Astrocyte (in vitro differentiated cells and primary cell): ENCODE measurements around the gene LZTS2. TPM values are rescaled to one million over a fixed set of nuclear protein-coding genes. Genes with fewer than 3 reads are reported as not detected.

Experiments used
- DNase-seq: peaks from one replicate; pipeline ENCODE4 v3.0.0-alpha.2; 2010; ENCODE audit warnings: low read depth
- FAIRE-seq: peaks from 2 replicates; lab custom pipeline; 2011; peaks lifted over from hg19 to GRCh38; lab: Jason Lieb, UNC
- H2AFZ ChIP-seq: 2 replicates; pipeline ENCODE4 v1.6.0; 2012; ENCODE audit warnings: low read depth, low read length, inconsistent platforms
- H3K27ac ChIP-seq: 2 replicates; pipeline ENCODE4 v1.5.1; 2011; ENCODE audit warnings: low read depth, low read length, inconsistent platforms
- H3K27me3 ChIP-seq: 2 replicates; pipeline ENCODE4 v1.6.0; 2011; ENCODE audit warnings: low read length, inconsistent platforms; ENCODE audit not compliant: insufficient read depth
- H3K36me3 ChIP-seq: 2 replicates; pipeline ENCODE4 v1.5.1; 2011; ENCODE audit warnings: low read length, inconsistent platforms; ENCODE audit not compliant: insufficient read depth
- H3K4me1 ChIP-seq: 2 replicates; pipeline ENCODE4 v1.5.1; 2011; ENCODE audit warnings: low read length, inconsistent platforms; ENCODE audit not compliant: insufficient read depth
- H3K4me2 ChIP-seq: 2 replicates; pipeline ENCODE4 v1.6.0; 2012; ENCODE audit warnings: low read length, inconsistent platforms
- H3K4me3 ChIP-seq: 2 replicates; pipeline ENCODE4 v1.5.1; 2011; ENCODE audit warnings: low read depth, mild to moderate bottlenecking, low read length, inconsistent platforms; ENCODE audit not compliant: insufficient read depth
- H3K79me2 ChIP-seq: 2 replicates; pipeline ENCODE4 v1.6.0; 2012; ENCODE audit warnings: mild to moderate bottlenecking, low read length, inconsistent platforms; ENCODE audit not compliant: insufficient read depth
- H3K9ac ChIP-seq: 2 replicates; pipeline ENCODE4 v1.6.0; 2012; ENCODE audit warnings: mild to moderate bottlenecking, low read length, inconsistent platforms
- H3K9me3 ChIP-seq: 2 replicates; pipeline ENCODE4 v1.5.1; 2012; ENCODE audit warnings: low read depth, mild to moderate bottlenecking, low read length, inconsistent platforms; ENCODE audit not compliant: insufficient read depth
- H4K20me1 ChIP-seq: 2 replicates; pipeline ENCODE4 v1.6.0; 2012; ENCODE audit warnings: low read length, inconsistent platforms; ENCODE audit not compliant: insufficient read depth
- H3K27ac Mint-ChIP-seq: one replicate; pipeline ENCODE4 v1.8.0; 2021; ENCODE audit warnings: mild to moderate bottlenecking, mixed read lengths; ENCODE audit not compliant: unreplicated experiment
- H3K27me3 Mint-ChIP-seq: one replicate; pipeline ENCODE4 v1.8.0; 2021; ENCODE audit warnings: low read depth, mixed read lengths; ENCODE audit not compliant: unreplicated experiment
- H3K36me3 Mint-ChIP-seq: one replicate; pipeline ENCODE4 v1.8.0; 2021; ENCODE audit warnings: low read depth, mixed read lengths; ENCODE audit not compliant: unreplicated experiment
- H3K4me1 Mint-ChIP-seq: one replicate; pipeline ENCODE4 v1.8.0; 2021; ENCODE audit warnings: low read depth, mixed read lengths; ENCODE audit not compliant: unreplicated experiment
- H3K4me3 Mint-ChIP-seq: one replicate; pipeline ENCODE4 v1.8.0; 2021; ENCODE audit warnings: mild to moderate bottlenecking, moderate library complexity, mixed read lengths; ENCODE audit not compliant: unreplicated experiment
- H3K9me3 Mint-ChIP-seq: one replicate; pipeline ENCODE4 v1.8.0; 2021; ENCODE audit warnings: mild to moderate bottlenecking, mixed read lengths; ENCODE audit not compliant: unreplicated experiment
- CTCF ChIP-seq: IDR thresholded peaks from 2 replicates; pipeline ENCODE4 v1.5.1; 2011; ENCODE audit warnings: low read depth, mild to moderate bottlenecking, inconsistent platforms, low read length, moderate library complexity; ENCODE audit not compliant: insufficient read depth
- EZH2 ChIP-seq: IDR thresholded peaks from 2 replicates; pipeline ENCODE4 v1.6.1; 2012; ENCODE audit warnings: mild to moderate bottlenecking, low read length, inconsistent platforms; ENCODE audit not compliant: insufficient read depth
- total RNA-seq: library from RNA; stranded (reverse); gene quantifications from 2 replicates; pipeline ENCODE4 v1.2.1, GENCODE V29; 2021

Gene LZTS2
- total RNA-seq, 1 donor from 2014 or later = 69.9 TPM

DNA sequence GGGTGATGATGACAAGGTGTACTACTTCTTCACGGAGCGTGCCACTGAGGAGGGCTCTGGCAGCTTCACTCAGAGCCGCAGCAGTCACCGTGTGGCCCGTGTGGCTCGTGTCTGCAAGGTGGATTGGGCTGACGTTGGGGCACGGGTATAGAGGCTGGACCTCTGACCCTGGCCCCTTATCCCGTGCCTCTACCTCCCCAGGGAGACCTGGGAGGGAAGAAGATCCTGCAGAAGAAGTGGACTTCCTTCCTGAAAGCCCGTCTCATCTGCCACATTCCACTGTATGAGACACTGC, 20.8 kb upstream of the LZTS2 start:
- FAIRE-seq (no peak), DNase-seq (no peak)
- Histone ChIP-seq H3K79me2 (no peaks in the 10 kb centered on the region), H3K4me3 (no peak overlapping the region), H3K9ac (no peak overlapping the region), H3K4me2 (no peak overlapping the region), H4K20me1 (no peaks in the 10 kb centered on the region), H3K9me3 (no peaks in the 10 kb centered on the region), H3K36me3 (peaks cover 2% of the 10 kb centered on the region), H3K27ac (no peak overlapping the region), H2AFZ (no peak overlapping the region), H3K4me1 (no peaks in the 10 kb centered on the region), H3K27me3 (no peaks in the 10 kb centered on the region)
- H3K9me3 Mint-ChIP-seq = no peaks in the 10 kb centered on the region
- H3K36me3 Mint-ChIP-seq = peaks cover 18% of the 10 kb centered on the region
- TF ChIP-seq EZH2 = no peak
- TF ChIP-seq CTCF = no peak
- H3K27ac Mint-ChIP-seq = no peak overlapping the region
- no peaks in the 10 kb centered on the region for H3K4me1 Mint-ChIP-seq
- H3K4me3 Mint-ChIP-seq = no peak overlapping the region
- H3K27me3 Mint-ChIP-seq = no peaks in the 10 kb centered on the region

- no peaks in the 10 kb centered on the region for H3K27me3 ChIP-seq
- H3K4me1 ChIP-seq = no peaks in the 10 kb centered on the region
- no peaks in the 10 kb centered on the region for H3K9me3 Mint-ChIP-seq
- peaks cover 20% of the 10 kb centered on the region for H3K36me3 Mint-ChIP-seq
- no peaks in the 10 kb centered on the region for H3K79me2 ChIP-seq
- no peak overlapping the region for H3K4me3 ChIP-seq
- H2AFZ ChIP-seq = no peak overlapping the region
- no peaks in the 10 kb centered on the region for H3K27me3 Mint-ChIP-seq
- H3K4me1 Mint-ChIP-seq = no peaks in the 10 kb centered on the region
- peaks cover 9% of the 10 kb centered on the region for H4K20me1 ChIP-seq
- H3K36me3 ChIP-seq = peaks cover 3% of the 10 kb centered on the region
- no peak overlapping the region for H3K4me3 Mint-ChIP-seq
- DNase-seq (no peak), FAIRE-seq (no peak)
- no peak overlapping the region for H3K27ac Mint-ChIP-seq
- TF ChIP-seq EZH2 (no peak), CTCF (no peak)
- H3K4me2 ChIP-seq = no peak overlapping the region
- H3K9ac ChIP-seq = no peak overlapping the region
- no peak overlapping the region for H3K27ac ChIP-seq
- no peaks in the 10 kb centered on the region for H3K9me3 ChIP-seq
Measured at GRCh38 chr10:100979791-100980272, 19.8 kb upstream of the LZTS2 start.

DNA sequence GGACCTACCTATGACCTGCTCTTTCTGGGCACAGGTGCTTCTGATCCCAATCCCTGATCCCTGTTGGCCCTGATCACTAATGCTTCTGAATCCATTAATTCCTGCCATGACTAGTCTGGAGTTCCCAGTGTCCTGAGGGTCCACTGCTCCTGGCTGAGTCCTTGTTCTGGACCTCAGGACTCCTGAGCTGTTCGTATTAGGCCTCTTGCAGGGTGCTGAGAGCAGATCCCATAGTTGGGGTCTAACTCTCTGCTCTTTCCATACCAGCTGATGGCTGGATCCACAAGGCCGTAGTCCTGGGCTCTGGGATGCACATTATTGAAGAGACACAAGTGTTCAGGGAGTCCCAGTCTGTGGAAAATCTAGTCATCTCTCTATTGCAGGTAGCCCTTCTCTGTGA, 19.3 kb upstream of the LZTS2 start:
- Mint-ChIP-seq H3K27ac (no peak overlapping the region), H3K27me3 (no peaks in the 10 kb centered on the region), H3K9me3 (no peaks in the 10 kb centered on the region), H3K36me3 (peaks cover 20% of the 10 kb centered on the region), H3K4me3 (peak overlapping the region; percentile 31), H3K4me1 (no peaks in the 10 kb centered on the region)
- peaks cover 4% of the 10 kb centered on the region for H3K36me3 ChIP-seq
- no peaks in the 10 kb centered on the region for H3K79me2 ChIP-seq
- DNase-seq (no peak), FAIRE-seq (no peak)
- H3K4me1 ChIP-seq = no peaks in the 10 kb centered on the region
- no peak overlapping the region for H3K4me3 ChIP-seq
- H3K9me3 ChIP-seq = no peaks in the 10 kb centered on the region
- TF ChIP-seq EZH2 (no peak), CTCF (no peak)
- no peak overlapping the region for H3K9ac ChIP-seq
- H3K4me2 ChIP-seq = no peak overlapping the region
- H4K20me1 ChIP-seq = peaks cover 12% of the 10 kb centered on the region
- H3K27me3 ChIP-seq = no peaks in the 10 kb centered on the region
- no peak overlapping the region for H2AFZ ChIP-seq
- H3K27ac ChIP-seq = no peak overlapping the region
